Measurements from ENCODE around the gene S1PR5. TPM values are rescaled to one million over a fixed set of nuclear protein-coding genes. Genes with fewer than 3 reads are reported as not detected.

The S1PR5 gene
- total RNA-seq, 1 experiment from 2014 or later: 2.4 TPM

DNA sequence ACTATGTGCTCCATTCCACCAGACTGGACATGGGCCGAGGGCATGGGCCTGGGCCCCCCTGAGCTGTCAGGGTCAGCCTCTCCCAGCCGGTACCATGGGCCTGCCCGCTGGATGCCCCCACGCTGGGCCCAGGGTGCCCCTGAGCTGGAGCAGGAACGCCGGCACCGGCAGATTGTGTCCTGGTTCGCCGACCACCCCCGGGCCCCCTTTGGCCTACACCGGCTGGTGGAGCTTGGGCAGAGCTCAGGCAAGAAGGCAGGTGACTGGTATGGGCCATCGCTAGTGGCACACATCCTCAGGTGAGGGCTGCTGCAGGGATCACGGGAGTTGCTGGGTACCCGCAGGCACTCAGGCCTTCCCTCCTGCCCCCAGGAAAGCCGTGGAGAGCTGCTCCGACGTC is 29.6 kb upstream of the S1PR5 start:
- Histone ChIP-seq H3K4me2 (ENCODE audit: low read length) (no peak overlapping the region), H3K4me1 (ENCODE audit: insufficient read depth, low read length) (0 out of 2 replicates have a peak, but pooled peaks cover 9% of the 10 kb centered on the region), H3K4me3 (ENCODE audit: low read length) (no peak overlapping the region), H3K36me3 (ENCODE audit: low read depth, low read length) (peaks cover 7% of the 10 kb centered on the region; the same call in 1 of the 2 replicates), H2AFZ (ENCODE audit: low read length) (no peak overlapping the region), H3K27ac (ENCODE audit: low read length) (no peak overlapping the region), H4K20me1 (ENCODE audit: low read length) (no peaks in the 10 kb centered on the region), H3K27me3 (ENCODE audit: low read length) (no peaks in the 10 kb centered on the region), H3K9me2 (replicated peaks; ENCODE audit: low read length) (no peaks in the 10 kb centered on the region), H3F3A (ENCODE audit: low read length, unreplicated experiment) (no peaks in the 10 kb centered on the region), H3K79me2 (ENCODE audit: low read length) (peaks cover 26% of the 10 kb centered on the region), H3K9me3 (ENCODE audit: low read length) (no peaks in the 10 kb centered on the region), H3K9ac (ENCODE audit: low read length) (no peak overlapping the region)
- ChIA-PET CTCF (no interaction called here), POLR2A (ENCODE audit: unreplicated experiment) (no interaction called here)
- no peak for ATAC-seq
- DNase-seq: no peak
- no peak for TF ChIP-seq EZH2 (IDR thresholded peaks at IDR 0.05; ENCODE audit: low read length, unreplicated experiment)
- intact Hi-C loops (cut with micrococcal nuclease): no loop called here
- no TSS peak for BruUV-seq (replicated peaks)

DNA sequence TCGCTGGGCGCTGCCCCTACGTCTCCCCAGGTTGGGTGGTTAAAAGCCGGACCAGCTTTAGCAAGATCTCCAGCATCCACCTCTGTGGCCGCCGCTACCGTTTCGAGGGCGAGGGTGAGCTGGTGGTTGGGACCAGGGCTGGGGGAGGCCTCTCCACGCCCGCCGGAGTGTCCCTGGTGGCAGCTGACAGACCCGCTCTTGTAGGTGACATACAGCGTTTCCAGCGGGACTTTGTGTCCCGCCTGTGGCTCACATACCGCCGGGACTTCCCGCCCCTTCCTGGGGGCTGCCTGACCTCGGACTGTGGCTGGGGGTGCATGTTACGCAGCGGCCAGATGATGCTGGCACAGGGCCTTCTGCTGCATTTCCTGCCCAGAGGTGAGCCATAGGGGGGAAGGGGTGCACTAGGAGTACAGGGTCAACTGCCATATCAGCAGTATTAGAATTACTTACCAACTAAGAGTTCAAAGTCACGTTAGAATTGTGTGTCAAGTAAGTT is 27.6 kb upstream of the S1PR5 start:
- intact Hi-C loops (cut with micrococcal nuclease): no loop called here
- Histone ChIP-seq H3K9ac (ENCODE audit: low read length) (peak overlapping the region; percentile 83), H3K4me1 (ENCODE audit: insufficient read depth, low read length) (0 out of 2 replicates have a peak, but pooled peaks cover 9% of the 10 kb centered on the region), H3K4me2 (ENCODE audit: low read length) (peak overlapping the region; percentile 88), H3F3A (ENCODE audit: low read length, unreplicated experiment) (no peaks in the 10 kb centered on the region), H3K9me2 (replicated peaks; ENCODE audit: low read length) (no peaks in the 10 kb centered on the region), H3K79me2 (ENCODE audit: low read length) (peaks cover 26% of the 10 kb centered on the region), H2AFZ (ENCODE audit: low read length) (peak overlapping the region; percentile 81; the same call in 1 of the 2 replicates), H4K20me1 (ENCODE audit: low read length) (no peaks in the 10 kb centered on the region), H3K36me3 (ENCODE audit: low read depth, low read length) (peaks cover 4% of the 10 kb centered on the region; the same call in 1 of the 2 replicates), H3K4me3 (ENCODE audit: low read length) (peak overlapping the region; percentile 95), H3K9me3 (ENCODE audit: low read length) (no peaks in the 10 kb centered on the region), H3K27me3 (ENCODE audit: low read length) (no peaks in the 10 kb centered on the region), H3K27ac (ENCODE audit: low read length) (no peak overlapping the region)
- CTCF ChIA-PET: interaction anchor here (0.6 kb wide), 1 partner anchor 23 kb away, joined by 3 read pairs; no protein-coding TSS in a partner anchor
- DNase-seq: no peak
- ATAC-seq: no peak
- TF ChIP-seq, protein P1, sequence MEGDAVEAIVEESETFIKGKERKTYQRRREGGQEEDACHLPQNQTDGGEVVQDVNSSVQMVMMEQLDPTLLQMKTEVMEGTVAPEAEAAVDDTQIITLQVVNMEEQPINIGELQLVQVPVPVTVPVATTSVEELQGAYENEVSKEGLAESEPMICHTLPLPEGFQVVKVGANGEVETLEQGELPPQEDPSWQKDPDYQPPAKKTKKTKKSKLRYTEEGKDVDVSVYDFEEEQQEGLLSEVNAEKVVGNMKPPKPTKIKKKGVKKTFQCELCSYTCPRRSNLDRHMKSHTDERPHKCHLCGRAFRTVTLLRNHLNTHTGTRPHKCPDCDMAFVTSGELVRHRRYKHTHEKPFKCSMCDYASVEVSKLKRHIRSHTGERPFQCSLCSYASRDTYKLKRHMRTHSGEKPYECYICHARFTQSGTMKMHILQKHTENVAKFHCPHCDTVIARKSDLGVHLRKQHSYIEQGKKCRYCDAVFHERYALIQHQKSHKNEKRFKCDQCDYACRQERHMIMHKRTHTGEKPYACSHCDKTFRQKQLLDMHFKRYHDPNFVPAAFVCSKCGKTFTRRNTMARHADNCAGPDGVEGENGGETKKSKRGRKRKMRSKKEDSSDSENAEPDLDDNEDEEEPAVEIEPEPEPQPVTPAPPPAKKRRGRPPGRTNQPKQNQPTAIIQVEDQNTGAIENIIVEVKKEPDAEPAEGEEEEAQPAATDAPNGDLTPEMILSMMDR (conservative IDR thresholded peaks at IDR 0.05; ENCODE audit: low read depth, low read length): no peak
- no peak for TF ChIP-seq EZH2phosphoT487 (IDR thresholded peaks at IDR 0.05; ENCODE audit: borderline replicate concordance, low read length)
- TF ChIP-seq EZH2 (IDR thresholded peaks at IDR 0.05; ENCODE audit: low read length, unreplicated experiment): no peak
- BruUV-seq (replicated peaks): no TSS peak
- POLR2A ChIA-PET (ENCODE audit: unreplicated experiment): no interaction called here

DNA sequence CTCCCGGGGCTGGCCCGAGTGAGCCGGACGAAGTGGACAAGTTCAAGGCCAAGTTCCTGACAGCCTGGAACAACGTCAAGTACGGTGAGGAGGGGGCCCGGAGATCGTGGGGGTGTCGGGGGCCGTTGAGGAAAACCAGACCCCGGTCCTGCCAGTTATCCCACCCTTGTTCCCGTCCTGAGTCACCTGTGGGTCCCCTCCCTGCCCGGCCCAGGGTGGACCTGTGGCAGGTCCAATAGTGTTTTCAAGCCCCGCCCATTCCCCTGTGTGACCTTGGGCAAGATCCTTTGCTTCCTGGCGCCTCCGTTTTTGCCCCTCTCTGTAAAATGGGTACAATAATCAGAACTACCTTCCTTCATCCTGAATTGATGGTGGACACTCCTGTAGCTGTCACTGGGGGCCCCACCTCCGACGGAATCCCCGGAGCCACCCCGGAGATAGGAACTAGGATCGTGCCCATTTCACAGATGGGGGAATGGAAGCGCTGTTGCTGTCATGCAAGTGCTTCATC is 27.1 kb upstream of the S1PR5 start:
- TF ChIP-seq EZH2phosphoT487 (IDR thresholded peaks at IDR 0.05; ENCODE audit: borderline replicate concordance, low read length): no peak
- no peak for TF ChIP-seq EZH2 (IDR thresholded peaks at IDR 0.05; ENCODE audit: low read length, unreplicated experiment)
- TF ChIP-seq, protein P1 (conservative IDR thresholded peaks at IDR 0.05; ENCODE audit: low read depth, low read length): no peak
- ChIA-PET CTCF (interaction anchor here (0.6 kb wide), 1 partner anchor 24 kb away, joined by 3 read pairs; no protein-coding TSS in a partner anchor), POLR2A (ENCODE audit: unreplicated experiment) (no interaction called here)
- peak; percentile 48 for ATAC-seq
- Histone ChIP-seq H4K20me1 (ENCODE audit: low read length) (no peaks in the 10 kb centered on the region), H3K9me2 (replicated peaks; ENCODE audit: low read length) (no peaks in the 10 kb centered on the region), H3K27ac (ENCODE audit: low read length) (no peak overlapping the region), H3K4me1 (ENCODE audit: insufficient read depth, low read length) (0 out of 2 replicates have a peak, but pooled peaks cover 9% of the 10 kb centered on the region), H3K9me3 (ENCODE audit: low read length) (no peaks in the 10 kb centered on the region), H2AFZ (ENCODE audit: low read length) (peak overlapping the region; percentile 81), H3K9ac (ENCODE audit: low read length) (peak overlapping the region; percentile 83), H3K4me3 (ENCODE audit: low read length) (peak overlapping the region; percentile 95), H3K36me3 (ENCODE audit: low read depth, low read length) (peaks cover 4% of the 10 kb centered on the region; the same call in 1 of the 2 replicates), H3K27me3 (ENCODE audit: low read length) (no peaks in the 10 kb centered on the region), H3K4me2 (ENCODE audit: low read length) (peak overlapping the region; percentile 88), H3K79me2 (ENCODE audit: low read length) (peaks cover 26% of the 10 kb centered on the region), H3F3A (ENCODE audit: low read length, unreplicated experiment) (no peaks in the 10 kb centered on the region)
- DNase-seq: no peak
- intact Hi-C loops (cut with micrococcal nuclease): no loop called here
- BruUV-seq (replicated peaks): TSS peak; percentile 69

Measured in PC-3 (cell line).